GF-D8 (cell line): ENCODE measurements around the gene TMCC3.
"Not testable (repeated sequence)": the region's sequence is repeated elsewhere in the genome, so short reads cannot be mapped to it uniquely, and the experiment has no call there.

Experiments used
- DNase-seq: peaks from one replicate; lab custom pipeline; 2025; lab: John Stamatoyannopoulos, UW

Gene TMCC3

DNA sequence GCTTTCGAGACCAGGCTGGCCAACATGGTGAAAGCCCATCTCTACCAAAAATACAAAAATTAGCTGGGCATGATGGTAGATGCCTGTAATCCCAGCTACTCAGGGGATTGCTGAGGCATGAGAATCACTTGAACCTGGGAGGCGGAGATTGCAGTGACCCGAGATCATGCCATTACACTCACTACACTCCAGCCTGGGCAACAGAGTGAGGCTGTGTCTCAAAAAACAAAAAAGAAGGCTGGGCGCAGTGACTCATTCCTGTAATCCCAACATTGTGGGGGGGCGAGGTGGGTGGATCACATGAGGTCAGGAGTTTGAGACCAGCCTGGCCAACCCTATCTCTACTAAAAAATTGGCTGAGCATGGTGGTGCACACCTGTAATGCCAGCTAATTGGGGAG, 49.0 kb downstream of the TMCC3 start:
- DNase-seq = not testable (repeated sequence)

DNA sequence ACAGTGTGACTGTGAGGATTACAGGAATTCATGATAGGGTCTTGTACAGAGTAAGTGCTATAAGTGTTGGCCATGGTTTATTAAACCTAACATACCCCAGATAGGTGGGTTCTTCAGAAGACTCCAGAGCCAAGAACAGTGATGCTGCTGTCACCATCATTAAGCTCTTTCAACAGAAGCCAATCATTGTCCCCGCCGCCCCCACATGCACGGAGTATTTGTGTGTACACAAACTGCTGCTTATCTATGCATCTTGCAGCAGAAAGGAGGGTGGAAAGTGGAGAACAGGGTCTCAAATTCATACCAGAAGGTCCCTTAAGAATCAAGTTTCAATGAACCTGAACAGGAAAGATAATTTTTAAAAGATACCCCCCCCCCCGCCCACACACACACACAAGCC, 51.2 kb downstream of the TMCC3 start:
- no peak for DNase-seq

DNA sequence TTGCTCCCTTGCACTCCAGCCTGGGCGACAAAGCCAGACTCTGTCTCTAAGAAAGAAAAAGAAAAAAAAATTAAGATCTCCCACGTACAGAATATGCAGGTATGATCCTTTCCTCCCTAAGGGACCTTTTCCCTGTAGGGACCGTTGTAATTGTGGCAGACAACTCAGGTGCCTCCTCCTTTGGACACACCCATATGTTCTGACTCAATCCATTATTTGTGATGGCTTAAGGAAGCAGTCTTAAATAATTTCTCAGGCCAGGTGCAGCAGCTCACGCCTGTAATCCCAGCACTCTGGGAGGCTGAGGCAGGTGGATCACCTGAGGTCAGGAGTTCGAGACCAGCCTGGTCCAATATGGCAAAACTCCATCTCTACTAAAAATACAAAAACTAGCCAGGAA, 53.1 kb downstream of the TMCC3 start:
- DNase-seq = no peak

DNA sequence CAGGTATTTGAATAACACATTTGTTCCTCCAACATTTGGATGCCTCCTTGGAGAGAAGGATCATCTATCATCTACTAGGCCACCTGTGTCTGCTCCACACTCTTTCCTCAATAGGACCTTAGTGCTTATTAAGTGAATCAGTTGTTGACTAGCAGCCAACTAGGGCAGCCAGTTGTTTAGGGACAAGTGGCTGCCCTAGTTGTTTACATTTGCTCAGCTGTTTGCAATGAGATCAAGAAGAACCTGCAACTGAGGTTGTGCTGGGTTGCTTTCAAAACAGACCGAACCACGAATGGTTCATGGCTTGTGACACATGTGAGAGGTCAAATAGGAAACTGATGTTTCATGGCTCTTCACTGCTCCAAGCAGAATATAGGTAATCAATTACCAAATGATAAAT, 53.8 kb downstream of the TMCC3 start:
- DNase-seq = no peak

DNA sequence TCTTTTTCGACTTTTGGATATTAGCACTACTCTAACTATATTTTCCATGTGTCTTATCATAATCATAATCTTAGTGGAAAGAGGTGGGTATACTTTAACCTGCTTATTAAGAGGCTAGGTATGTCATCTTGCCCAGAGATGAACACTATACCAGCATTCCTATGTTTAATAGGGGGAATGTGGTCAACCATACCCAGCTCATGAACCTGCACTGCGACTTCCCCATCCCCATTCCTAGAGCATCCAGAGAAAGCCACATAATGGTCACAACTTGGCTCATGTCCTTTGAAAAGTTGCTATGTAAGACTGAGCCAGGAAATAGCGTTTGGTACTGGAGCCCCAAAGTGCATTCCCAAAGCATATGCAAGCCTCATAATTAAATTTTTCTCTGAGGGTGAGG, 55.2 kb downstream of the TMCC3 start:
- no peak for DNase-seq

DNA sequence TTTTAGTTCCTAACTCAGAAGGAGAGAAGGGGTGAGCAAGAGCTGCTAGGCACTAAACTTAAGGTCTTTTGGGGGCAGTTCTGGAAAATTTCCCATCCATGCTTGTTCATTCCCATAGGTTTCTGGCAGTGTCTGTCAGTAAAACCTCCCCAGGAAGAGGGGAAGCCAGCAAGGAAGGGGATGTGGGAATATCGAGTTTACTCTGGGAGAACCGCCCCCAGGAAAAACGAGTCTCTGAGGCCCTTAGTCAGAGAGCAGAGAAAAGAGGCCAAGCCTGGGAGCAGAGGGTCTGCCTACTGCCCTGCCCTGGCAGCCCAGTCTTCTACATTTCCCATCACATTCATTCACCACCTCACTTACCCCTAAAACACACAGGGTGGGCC, 55.9 kb downstream of the TMCC3 start:
- no peak for DNase-seq

DNA sequence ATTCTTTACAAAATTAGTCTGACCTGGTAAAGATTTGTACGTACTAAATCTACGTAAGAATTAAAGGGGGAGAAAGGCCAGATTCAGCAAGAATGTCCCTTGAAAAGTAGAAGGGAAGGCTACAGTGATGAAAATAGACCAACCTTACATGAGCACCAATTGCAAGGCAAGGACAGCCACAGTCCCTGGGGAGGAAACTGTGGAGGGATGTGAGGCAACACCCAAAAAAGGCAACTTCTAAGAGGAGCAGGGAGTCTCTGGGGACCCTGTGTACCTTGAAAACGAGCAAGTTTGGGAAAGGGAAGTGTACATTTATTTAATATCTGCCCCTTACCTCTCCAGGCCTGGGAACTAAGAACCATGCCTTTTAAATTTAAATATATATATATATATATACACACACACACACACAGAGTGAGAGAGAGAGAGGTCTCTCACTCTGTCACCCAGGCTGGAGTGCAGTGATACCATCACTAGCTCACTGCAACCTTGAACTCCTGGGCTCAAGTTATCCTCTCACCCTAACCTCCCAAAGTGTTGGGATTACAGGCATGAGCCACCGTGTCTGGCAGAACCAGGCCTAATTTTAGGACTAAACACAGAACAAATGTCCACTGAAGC, 56.4 kb downstream of the TMCC3 start:
- peak; percentile 29 for DNase-seq

DNA sequence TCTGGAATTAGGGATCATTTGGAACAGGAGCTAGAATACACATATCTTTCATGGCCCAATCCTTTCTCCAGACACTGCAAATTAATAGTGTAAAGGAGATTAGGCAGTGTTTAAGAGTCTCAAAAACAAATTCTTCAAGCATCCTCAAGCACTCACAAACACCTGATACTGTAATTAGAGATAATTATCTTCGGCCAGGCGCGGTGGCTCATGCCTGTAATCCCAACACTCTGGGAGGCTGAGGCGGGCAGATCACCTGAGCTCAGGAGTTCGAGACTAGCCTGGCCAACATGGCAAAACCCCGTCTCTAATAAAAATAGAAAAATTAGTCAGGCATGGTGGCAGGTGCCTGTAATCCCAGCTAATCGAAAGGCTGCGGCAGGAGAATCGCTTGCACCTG, 57.6 kb downstream of the TMCC3 start:
- DNase-seq = not testable (repeated sequence)

DNA sequence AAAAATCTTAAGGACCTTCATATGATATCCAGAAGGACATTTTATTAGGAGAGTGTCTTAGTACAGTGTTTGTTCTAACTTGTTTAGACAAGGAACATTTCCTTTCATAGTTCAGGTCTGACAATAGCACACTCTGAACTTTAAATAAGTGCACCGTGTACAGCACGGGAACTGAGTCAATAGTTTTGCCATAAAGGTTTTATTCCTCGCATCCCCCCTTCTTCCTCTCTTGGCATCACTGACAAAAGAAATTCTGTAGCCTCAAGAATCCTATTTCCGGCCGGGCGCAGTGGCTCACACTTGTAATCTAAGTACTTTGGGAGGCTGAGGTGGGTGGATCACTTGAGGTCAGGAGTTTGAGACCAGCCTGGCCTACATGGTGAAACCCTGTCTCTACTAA, 58.3 kb downstream of the TMCC3 start:
- no peak for DNase-seq

DNA sequence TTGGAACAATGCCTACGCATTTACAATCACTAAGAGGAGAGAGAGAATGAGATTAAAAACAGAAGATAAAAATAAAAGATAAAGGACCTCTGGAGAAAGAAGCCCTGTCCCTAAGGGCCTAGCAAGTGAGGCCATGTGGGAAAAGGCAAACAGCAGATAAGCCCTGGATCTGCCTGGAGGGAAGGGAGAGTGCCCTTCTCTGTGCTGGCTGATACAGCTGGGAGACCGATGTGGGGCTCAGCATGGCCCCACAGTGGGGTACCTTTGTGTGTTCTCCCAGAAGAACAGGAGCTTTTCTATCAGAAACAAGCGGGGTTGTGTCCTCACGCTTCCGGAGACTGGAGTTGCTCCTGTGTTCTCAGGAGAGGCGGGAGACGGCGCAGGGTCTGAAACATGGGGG, 59.9 kb downstream of the TMCC3 start:
- no peak for DNase-seq

DNA sequence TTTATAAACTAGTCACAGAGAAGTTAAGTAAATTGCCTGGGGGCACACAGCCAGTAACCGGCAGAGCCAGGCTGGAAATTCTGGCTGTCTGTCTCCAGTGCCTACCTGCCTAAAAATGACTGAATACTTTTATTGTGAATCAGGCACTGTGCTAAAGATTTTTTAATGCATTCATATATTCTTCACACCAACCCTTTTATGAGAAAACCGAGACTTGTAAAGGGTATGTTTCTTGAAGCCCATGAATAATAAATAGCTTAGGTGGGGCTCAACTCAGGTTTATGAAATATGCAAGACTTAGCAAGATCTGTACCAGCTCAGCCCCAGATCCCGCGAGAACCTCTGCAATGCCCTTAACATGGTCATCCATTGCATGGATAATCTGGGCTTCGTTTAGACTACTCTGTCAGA, 60.8 kb downstream of the TMCC3 start:
- DNase-seq = no peak

DNA sequence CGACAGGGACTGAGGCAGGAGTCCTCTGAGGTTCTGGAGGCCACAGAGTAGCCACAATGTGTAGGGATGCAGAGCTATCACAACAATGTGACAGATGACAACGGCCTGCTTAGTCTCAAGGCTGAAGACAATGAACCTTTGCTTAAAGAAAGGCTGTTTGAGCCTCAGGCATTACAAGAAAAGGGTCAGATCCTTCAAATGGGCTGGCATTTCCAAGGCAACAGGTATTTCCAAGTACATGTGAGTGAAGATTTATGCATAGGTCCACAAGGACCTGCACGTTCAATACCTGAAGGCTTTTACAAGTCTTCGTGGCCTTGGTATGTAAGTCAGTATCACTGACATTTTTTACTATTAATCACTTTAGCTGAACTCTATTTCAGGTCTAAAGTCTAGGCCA, 62.0 kb downstream of the TMCC3 start:
- no peak for DNase-seq

DNA sequence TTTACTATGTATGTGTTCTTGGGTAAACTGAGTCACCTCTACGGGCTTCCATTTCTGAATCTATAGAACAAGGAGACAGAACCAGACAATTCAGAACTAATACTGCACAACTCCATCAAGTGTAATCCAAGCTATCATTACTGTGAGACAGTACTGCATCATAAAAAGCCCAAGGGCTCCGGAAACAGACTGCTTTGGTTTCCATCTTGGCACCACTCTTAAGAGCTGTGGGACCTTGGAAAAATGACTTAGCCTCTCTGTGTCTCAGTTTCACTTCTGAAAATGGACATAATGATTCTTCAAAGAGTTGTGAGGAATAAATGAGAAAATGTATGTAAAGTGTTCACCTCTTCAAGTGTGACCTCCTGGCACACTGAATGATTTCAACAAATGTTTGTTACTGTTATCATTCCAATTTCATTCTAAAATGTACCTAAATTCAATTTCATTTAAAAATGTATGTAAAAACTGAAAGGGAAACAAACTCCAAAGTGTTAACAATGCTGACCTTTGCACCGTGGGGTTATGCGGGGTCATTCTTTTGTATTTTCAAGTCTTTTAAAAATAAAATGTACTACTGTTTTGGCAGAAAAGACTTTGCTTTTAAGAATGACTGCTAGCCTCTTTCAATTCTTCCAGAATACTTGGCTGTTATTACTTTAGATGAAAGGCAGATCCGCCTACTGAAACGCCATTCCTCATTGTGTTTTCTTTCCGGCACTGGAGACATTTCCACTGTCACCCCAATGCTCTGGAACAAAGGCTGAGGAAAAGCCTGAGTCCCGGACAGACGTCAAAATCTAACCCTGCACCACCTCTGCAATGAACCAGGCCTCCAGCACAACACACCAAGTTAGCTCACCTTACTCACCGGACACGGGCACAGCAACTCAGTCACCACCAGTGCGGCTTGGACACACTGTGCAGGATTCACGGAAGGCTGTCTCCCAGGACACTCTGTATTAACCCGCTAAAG, 62.8 kb downstream of the TMCC3 start:
- DNase-seq = no peak

DNA sequence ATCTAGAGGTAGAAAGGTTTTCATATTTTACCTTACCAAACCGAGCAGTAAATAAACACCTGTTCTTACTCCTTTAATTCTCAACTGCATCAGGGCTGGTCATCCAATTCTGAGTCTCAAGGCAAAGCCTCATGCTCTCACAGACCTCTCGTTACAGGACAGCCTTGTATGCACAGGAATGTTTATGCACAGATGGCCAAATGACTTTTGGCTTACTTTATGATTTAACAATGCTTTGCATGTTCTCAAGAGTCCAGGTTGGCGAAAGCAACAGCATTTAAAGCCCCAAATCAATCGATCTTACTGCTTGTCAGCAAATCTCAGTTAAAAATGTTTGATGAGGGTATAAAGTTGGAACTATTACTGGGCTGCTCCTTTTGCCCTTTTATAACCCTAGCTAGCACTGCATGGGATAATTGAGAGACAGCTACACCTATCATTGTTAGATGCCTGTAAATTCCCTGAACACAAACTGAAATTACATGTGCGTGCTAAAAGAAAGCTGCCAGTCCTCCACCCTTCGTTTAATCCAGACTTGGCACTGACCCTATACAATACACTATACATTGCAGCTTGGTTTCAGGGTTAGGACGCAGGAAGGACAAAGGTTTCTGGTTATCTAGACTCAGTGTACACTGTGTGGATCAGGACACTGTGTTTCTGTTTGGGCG, 63.6 kb downstream of the TMCC3 start:
- no peak for DNase-seq

DNA sequence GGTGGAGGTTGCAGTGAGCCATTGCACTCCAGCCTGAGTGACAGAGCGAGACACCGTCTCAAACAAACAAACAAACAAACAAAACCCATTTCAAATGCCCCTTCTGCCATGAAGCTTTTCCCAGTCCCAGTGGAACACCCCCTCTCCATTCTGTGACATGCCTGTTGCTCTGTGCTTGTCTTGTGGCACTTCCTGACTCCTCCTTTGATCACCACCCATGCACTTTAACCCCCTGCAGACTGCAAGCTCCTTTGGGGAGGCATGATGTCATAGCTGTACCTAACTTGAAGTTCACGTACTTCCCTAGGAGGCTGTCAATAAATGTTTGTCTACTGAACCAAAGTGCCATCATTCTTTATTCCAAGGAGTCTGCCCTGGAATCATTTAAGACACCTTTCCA, 64.7 kb downstream of the TMCC3 start:
- DNase-seq = no peak

DNA sequence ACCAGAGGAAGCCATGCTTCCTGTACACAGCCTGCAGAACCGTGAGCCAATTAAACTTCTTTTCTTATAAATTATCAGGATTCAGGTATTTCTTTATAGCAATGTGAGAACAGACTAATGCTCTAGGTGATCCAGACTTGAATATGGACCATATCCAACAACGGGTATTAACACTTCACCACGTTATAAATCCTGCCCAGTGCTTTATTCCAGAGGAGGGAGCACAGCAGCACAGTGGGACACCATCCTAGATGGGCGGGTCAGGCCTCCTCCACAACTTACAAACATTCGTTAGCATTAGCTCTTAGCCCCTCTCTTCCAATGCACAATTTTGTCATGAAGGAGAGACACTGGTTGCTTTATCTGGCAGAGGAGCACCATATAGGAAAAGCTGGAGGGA, 66.0 kb downstream of the TMCC3 start:
- no peak for DNase-seq

DNA sequence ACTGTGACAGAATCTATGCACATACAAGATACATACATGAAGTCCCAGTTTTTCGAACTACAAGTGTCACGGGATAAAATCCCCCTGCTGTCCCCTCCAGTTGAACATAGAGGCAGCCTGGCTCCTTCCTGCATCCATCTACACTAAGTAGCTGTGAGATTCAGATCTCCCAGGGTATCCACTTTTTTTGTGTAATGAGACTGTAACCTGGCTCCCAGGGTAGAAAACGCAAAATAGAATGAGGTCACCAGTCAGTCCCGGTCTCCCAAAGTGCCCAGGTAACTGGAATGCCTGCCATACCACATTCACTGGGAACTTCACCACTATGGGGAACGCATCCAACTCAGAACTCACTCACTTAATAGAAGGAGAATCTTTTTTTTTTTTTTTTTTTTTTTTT, 67.8 kb downstream of the TMCC3 start:
- no peak for DNase-seq

DNA sequence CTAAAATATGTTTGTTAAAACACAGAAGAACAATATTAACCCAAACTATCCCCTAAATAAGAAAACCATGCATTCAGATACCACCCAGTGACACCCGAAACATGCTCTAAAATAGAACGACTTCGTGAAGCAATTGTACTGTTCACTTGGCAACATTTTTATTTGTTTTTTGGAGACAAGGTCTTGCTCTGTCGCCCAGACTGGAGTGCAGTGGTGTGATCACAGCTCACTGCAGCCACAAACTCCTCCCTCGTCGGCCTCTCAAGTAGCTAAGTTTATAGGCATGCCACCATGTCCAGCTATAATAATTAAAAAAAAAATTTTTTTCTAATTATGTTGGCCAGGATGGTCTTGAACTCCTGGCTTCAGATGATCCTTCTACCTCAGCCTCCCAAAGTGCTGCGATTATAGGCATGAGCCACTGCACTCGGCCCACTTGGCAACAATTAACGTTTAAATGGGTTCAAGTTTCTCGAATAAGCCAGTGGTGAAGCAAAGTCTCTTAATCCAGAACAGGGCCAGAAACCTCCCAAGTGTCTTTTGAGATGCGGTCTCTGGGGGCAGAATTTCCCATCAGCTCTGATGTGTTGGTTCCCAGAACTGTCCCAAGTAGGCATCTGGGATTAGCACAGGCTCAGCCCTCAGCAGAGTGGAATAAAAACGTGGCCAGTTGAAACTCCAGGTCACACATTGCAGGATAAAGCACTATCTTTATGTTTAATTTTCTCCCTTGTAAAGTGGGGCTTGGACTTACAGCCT, 74.5 kb downstream of the TMCC3 start:
- no peak for DNase-seq

DNA sequence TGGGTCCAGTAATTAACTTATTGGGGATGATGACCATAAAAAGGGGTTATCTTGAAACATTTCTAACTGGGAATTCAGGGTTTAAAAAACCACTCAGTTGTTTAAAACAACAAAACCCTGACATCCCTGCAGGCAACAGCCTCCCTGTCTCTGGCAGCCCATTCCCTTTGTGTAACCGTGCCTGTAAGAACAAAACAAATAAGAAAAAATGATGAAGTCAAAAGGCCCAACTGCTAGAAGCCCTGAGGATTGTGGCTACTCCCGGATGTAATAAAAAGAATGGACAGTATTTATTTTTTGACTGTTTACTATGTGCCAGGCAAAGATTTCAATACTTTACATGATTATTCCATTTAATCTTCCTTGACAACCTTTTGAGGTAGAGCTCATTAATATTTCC, 75.3 kb downstream of the TMCC3 start:
- DNase-seq = no peak

DNA sequence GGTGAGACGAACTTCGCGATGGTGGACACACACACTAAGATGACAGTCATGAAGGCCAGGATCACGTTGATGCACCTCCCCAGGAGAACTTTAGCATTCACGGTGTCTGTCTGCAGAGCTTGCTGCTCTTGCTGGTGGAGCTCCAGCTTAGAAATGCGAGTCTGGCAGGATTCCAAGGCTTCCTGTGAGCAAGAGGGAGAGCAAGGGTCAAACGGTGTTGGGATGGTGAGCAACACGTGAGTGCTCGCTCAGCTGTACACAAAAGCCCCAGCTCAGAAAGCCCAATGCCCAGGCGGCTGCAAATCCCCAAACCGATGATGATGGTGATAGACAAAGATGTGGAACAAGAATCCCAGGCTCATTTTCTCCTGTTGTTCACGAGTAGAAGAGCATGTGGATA, 78.8 kb downstream of the TMCC3 start:
- DNase-seq = no peak

DNA sequence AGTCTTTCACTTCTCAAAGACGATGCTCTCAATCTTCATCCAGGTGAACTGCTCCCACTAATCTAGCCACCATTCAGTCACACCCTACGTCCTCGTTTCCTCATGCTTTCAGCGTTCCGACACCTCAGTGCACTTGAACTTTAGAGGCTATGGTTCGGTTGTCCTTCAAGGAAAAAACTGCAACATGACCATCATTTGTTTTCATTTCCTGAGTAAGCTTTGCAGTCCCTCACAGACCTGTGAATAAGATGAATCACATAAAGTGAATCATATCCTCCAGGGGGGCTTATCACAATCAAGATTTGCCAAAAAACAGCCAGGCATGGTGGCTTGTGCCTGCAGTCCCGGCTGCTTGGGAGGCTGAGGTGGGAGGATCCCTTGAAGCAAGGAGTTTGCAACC, 80.2 kb downstream of the TMCC3 start:
- DNase-seq = no peak

DNA sequence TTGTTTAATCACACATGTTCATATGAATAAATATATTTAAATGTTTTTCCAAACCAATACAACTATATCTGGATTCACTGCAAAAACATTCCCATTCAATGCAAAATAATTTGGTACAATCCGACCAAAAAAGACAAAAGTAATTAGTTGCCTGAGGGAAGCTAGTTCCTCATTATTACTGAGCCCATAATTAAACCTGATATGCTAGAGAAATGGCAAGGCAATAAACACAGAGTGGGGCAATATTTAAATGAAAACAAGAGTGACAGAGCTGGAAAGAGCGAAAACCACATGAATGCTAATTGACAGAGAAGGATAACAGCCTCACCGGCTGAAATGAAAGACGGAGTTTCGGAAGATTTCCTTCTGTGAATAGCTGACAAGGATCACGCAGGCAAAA, 82.6 kb downstream of the TMCC3 start:
- no peak for DNase-seq
